Spleen (tissue), 11 donors: ENCODE data around the gene PTPRM. TPM values are rescaled to one million over a fixed set of nuclear protein-coding genes. Genes with fewer than 3 reads are reported as not detected.

ENCODE experiments used
- DNase-seq: peaks from one replicate; pipeline ENCODE4 v3.0.0-alpha.2; 2020
- H3K27ac ChIP-seq, 8 donors: fragments of 200-600 bp; sonication (generic) in 7 of 8; 1 replicate in 4 of 8; 2 replicates in 4 of 8; pipeline versions ENCODE4 v1.5.0 to v1.8.0; 2016 to 2021; ENCODE audit warnings: inconsistent platforms in 4 of 8, mild to moderate bottlenecking in 4 of 8, moderate library complexity in 1 of 8
- H3K27me3 ChIP-seq, 7 donors: fragments of 200-600 bp; sonication (generic) in 6 of 7; replicated peaks in 1 of 7; 1 replicate in 4 of 7; 2 replicates in 3 of 7; pipeline versions ENCODE4 v1.5.0 to v1.8.0; 2016 to 2021; ENCODE audit warnings: inconsistent platforms in 3 of 7, mild to moderate bottlenecking in 1 of 7
- H3K36me3 ChIP-seq, 6 donors: fragments of 200-600 bp; sonication (generic) in 5 of 6; 1 replicate in 4 of 6; 2 replicates in 2 of 6; pipeline versions ENCODE4 v1.5.0 to v1.8.0; 2016 to 2021; ENCODE audit warnings: inconsistent platforms in 2 of 6
- H3K4me1 ChIP-seq, 6 donors: fragments of 200-600 bp; sonication (generic) in 5 of 6; 1 replicate in 3 of 6; 2 replicates in 3 of 6; pipeline versions ENCODE4 v1.5.0 to v1.8.0; 2016 to 2021; ENCODE audit warnings: inconsistent platforms in 3 of 6
- H3K4me3 ChIP-seq, 8 donors: fragments of 200-600 bp; sonication (generic) in 7 of 8; 1 replicate in 4 of 8; 2 replicates in 4 of 8; pipeline versions ENCODE4 v1.5.0 to v1.8.0; 2016 to 2021; ENCODE audit warnings: inconsistent platforms in 4 of 8, mild to moderate bottlenecking in 4 of 8, moderate library complexity in 2 of 8
- H3K9me3 ChIP-seq, 8 donors: fragments of 200-600 bp; sonication (generic) in 7 of 8; 1 replicate in 4 of 8; 2 replicates in 4 of 8; pipeline versions ENCODE4 v1.5.0 to v1.8.0; 2016 to 2021; ENCODE audit warnings: inconsistent platforms in 4 of 8
- CTCF ChIP-seq, 11 experiments: fragments of 200-600 bp in 7 of 11; fragments of 450-650 bp in 4 of 11; sonication (generic) in 4 of 11; IDR thresholded peaks in 8 of 11; conservative IDR thresholded peaks in 3 of 11; 1 replicate in 7 of 11; 2 replicates in 4 of 11; pipeline versions ENCODE4 v1.4.0 to v1.8.0; 2016 to 2021; ENCODE audit warnings: antibody characterized with exemption in 11 of 11, inconsistent platforms in 4 of 11, mild to moderate bottlenecking in 1 of 11
- POLR2A ChIP-seq, 3 donors: fragments of 450-650 bp; IDR thresholded peaks; one replicate each; pipeline ENCODE4 v1.5.1; 2017; ENCODE audit warnings: antibody characterized with exemption in 3 of 3, mild to moderate bottlenecking in 1 of 3
- POLR2AphosphoS5 ChIP-seq, 3 donors: sonication (generic); formaldehyde crosslinking; IDR thresholded peaks; one replicate each; pipeline ENCODE4 v1.5.1; 2017; ENCODE audit warnings: antibody characterized with exemption in 3 of 3
- WGBS, 5 donors: extraction: QIAGEN DNeasy Blood & Tissue Kit in 3 of 5; methylation state at CpG; one replicate each; pipeline versions ENCODE4 v1.1.5 to v1.1.7; 2013 to 2018; 5-methylcytosine and 5-hydroxymethylcytosine counted together
- intact Hi-C: fragments of 100-400 bp; cut with DNase I; formaldehyde crosslinking; loops from one replicate; pipeline ENCODE4 v1.15.0; 2023; ENCODE audit warnings: low total_unique reads
- polyA plus RNA-seq, 3 donors: library from polyadenylated mRNA; stranded (reverse); fragments of 200-250 nt; gene quantifications; one replicate each; pipeline ENCODE4 v1.2.1, GENCODE V29; 2013
- total RNA-seq, 7 donors: library from RNA; depleted of rRNA in 3 of 7; stranded (reverse); fragments of >200 nt in 3 of 7; fragmentation: NEBNext Ultra II Directional in 4 of 7; extraction: Animal tissue kit (Norgen Biotek cat#: 25700) in 4 of 7; gene quantifications; one replicate each; pipeline versions ENCODE4 v1.1.0 to v1.2.1, GENCODE V29; 2016 to 2021
- donor health status: healthy with polysubstance abuse.
- donor health status: DM: no; HTN: no; CAD: no; lungs with moderate emphysema.
- donor health status: DM: no; HTN: no; CAD: no.
- donor health status: Bipolar disorder and iron deficiency.
- donor health status: healthy.
- donor health status: DM: no; HTN: no; CAD: no.
- donor health status: DM: yes; HTN: yes; CAD: no.

Gene PTPRM
- total and polyA plus RNA-seq, 10 donors, result 23.5 to 97.8 (median 62.8) TPM

- no peaks in the 10 kb centered on the region for H3K27me3 ChIP-seq
- no peak overlapping the region for H3K4me3 ChIP-seq
- 78 to 95% (median 89%) methylated on average over 3 of the region's 3 CpGs for WGBS, 5 donors
- H3K36me3 ChIP-seq, result no peaks in the 10 kb centered on the region
- intact Hi-C loops, result no loop called here
- no peak for DNase-seq
- peaks cover 0 to 9% (median 5%) of the 10 kb centered on the region in 8 donors for H3K9me3 ChIP-seq
- TF ChIP-seq POLR2AphosphoS5 (IDR thresholded peaks at IDR 0.05) (no peak), POLR2A (IDR thresholded peaks at IDR 0.05) (no peak), CTCF (IDR thresholded peaks at IDR 0.05 in 8 of 11, conservative IDR thresholded peaks at IDR 0.05 in 3 of 11) (no peak)
- H3K27ac ChIP-seq, result no peak overlapping the region
- no peaks in the 10 kb centered on the region for H3K4me1 ChIP-seq
These were observed 292.0 kb downstream of the PTPRM start for GRCh38 chr18:7859122-7859521.

DNA sequence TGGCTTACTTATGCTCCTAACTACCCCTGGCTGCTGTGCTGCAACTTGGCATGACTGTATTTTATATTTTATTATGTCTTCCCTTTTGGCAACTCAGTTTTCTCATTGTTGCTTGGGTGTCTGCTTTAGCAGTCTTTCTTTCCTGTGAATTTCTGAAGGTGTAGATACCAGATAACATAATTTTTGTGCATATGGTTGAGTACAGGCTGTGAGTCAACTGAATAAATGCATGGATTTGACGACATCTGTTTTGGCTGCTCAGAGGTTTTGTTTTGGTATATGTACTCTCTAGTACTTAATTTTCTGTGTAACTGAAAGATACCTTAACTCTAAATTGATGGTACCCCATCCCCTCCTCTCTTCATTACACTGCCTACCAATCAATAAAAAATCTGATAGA, 303.1 kb downstream of the PTPRM start:
- H3K4me3 ChIP-seq, result no peak overlapping the region
- no peak for DNase-seq
- H3K27ac ChIP-seq, result no peak overlapping the region
- TF ChIP-seq POLR2AphosphoS5 (IDR thresholded peaks at IDR 0.05) (no peak), CTCF (IDR thresholded peaks at IDR 0.05 in 8 of 11, conservative IDR thresholded peaks at IDR 0.05 in 3 of 11) (no peak)
- H3K27me3 ChIP-seq, result no peaks in the 10 kb centered on the region
- H3K9me3 ChIP-seq, result peaks cover 0 to 34% (median 23%) of the 10 kb centered on the region in 8 donors
- intact Hi-C loops, result no loop called here
- peaks cover 0 to 4% (median 0%) of the 10 kb centered on the region in 6 donors for H3K4me1 ChIP-seq
- 83 to 97% (median 91%) methylated on average over 1 of the region's 1 CpG for WGBS, 5 donors
- no peaks in the 10 kb centered on the region for H3K36me3 ChIP-seq

GRCh38 chr18:7870855-7871254, 303.7 kb downstream of the PTPRM start:
- no peaks in the 10 kb centered on the region for H3K27me3 ChIP-seq
- no peak for DNase-seq
- intact Hi-C loops, result no loop called here
- peaks cover 0 to 28% (median 19%) of the 10 kb centered on the region in 8 donors for H3K9me3 ChIP-seq
- H3K27ac ChIP-seq, result no peak overlapping the region
- TF ChIP-seq POLR2AphosphoS5 (IDR thresholded peaks at IDR 0.05) (no peak), CTCF (IDR thresholded peaks at IDR 0.05 in 8 of 11, conservative IDR thresholded peaks at IDR 0.05 in 3 of 11) (no peak), POLR2A (IDR thresholded peaks at IDR 0.05) (no peak)
- H3K4me3 ChIP-seq, result no peak overlapping the region
- WGBS, 5 donors, result 67 to 83% (median 76%) methylated on average over 4 of the region's 4 CpGs
- peaks cover 0 to 4% (median 0%) of the 10 kb centered on the region in 6 donors for H3K4me1 ChIP-seq
- no peaks in the 10 kb centered on the region for H3K36me3 ChIP-seq

DNA sequence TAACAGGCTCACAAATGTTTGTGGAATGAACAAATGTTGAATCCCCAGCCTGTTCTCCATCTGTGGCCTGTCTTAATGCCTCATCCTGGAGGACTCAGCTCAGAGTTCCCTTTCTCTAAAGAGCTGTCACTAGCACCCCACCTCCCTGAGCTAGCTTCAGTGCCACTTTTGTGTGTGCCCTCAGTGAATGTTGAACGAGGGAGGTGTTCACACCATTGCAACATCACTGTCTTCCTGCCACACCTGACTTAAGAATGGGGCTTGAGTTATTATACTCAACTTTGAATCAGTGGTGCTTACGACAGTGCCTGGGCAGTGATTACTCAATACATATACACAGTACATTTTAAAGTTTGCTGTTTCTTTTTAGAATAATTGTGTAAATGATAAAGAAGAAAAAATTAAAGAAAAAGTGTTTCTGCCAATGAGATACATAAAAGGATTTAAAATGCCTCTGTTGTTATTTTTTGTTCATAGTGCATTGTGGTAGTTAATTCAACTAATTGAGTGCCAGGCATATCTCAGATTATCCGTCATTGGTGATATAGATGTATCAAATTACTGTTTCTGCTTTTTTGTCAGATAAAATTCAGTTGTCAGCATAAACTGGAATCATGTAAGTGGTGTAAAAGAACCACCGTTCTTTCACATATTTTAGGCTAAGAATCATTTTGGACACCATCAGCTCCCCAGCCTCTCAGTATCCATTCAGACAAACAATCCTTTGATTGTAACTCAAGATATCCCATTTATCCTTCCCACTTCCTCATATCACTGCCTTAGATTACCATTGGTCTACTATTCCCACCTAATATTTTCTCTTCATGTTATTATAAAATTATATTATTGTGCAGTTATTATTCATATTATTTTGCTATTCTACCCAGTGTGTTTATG, 304.7 kb downstream of the PTPRM start:
- no peak overlapping the region for H3K27ac ChIP-seq
- no peaks in the 10 kb centered on the region for H3K36me3 ChIP-seq
- no peak for DNase-seq
- H3K4me3 ChIP-seq, result no peak overlapping the region
- WGBS, 5 donors, result 74 to 90% (median 79%) methylated on average over 4 of the region's 4 CpGs
- intact Hi-C loops, result no loop called here
- H3K4me1 ChIP-seq, result peaks cover 0 to 4% (median 0%) of the 10 kb centered on the region in 6 donors
- no peaks in the 10 kb centered on the region for H3K27me3 ChIP-seq
- no peak for TF ChIP-seq CTCF (IDR thresholded peaks at IDR 0.05 in 8 of 11, conservative IDR thresholded peaks at IDR 0.05 in 3 of 11)
- TF ChIP-seq POLR2A (IDR thresholded peaks at IDR 0.05), result no peak
- no peak for TF ChIP-seq POLR2AphosphoS5 (IDR thresholded peaks at IDR 0.05)
- peaks cover 0 to 18% (median 10%) of the 10 kb centered on the region in 8 donors for H3K9me3 ChIP-seq
